K562 (cell line): ENCODE data around the gene HDAC2. TPM values are rescaled to one million over a fixed set of nuclear protein-coding genes. Genes with fewer than 3 reads are reported as not detected.

Source experiments
- ATAC-seq: fragments of 200-7000 bp; cut with Tn5 transposase; 3 replicates; pipeline ENCODE4 v1.9.1; 2020; ENCODE audit warnings: moderate library complexity
- BruUV-seq: library from RNA; stranded (reverse); fragments of 400-500 nt; replicated peaks from 2 replicates; lab custom pipeline; 2021; lab: Mats Ljungman, UMichigan
- CTCF ChIA-PET: fragments of 300-600 bp; formaldehyde crosslinking; extraction: SDS; loops from one replicate; lab custom pipeline; 2021; ENCODE audit warnings: low intra/inter-chr PET ratio; lab: Yijun Ruan, JAX
- POLR2A ChIA-PET: fragments of 300-600, 350-650 bp; sonication (Branson Sonifier 250); formaldehyde crosslinking; extraction: SDS; loops from one replicate; lab custom pipeline; 2021; ENCODE audit warnings: antibody characterized with exemption, inconsistent platforms; lab: Yijun Ruan, JAX
- DNase-seq, 4 experiments: peaks; one replicate each; pipeline versions ENCODE4 v3.0.0 to v3.0.0-alpha.2; 2011 to 2018; ENCODE audit warnings: low spot score in 3 of 4, mixed read lengths in 3 of 4; ENCODE audit errors: extremely low read depth in 1 of 4
- FAIRE-seq: peaks from 2 replicates; lab custom pipeline; 2011; peaks lifted over from hg19 to GRCh38; lab: Jason Lieb, UNC
- H2AFZ ChIP-seq: 2 replicates; pipeline ENCODE4 v1.6.0; 2011; ENCODE audit warnings: low read depth, low read length, control low read depth, inconsistent platforms
- H3K27ac ChIP-seq: fragments of 200-600 bp; 3 replicates; pipeline ENCODE4 v1.8.0; 2011; ENCODE audit warnings: low read depth, mild to moderate bottlenecking, control low read depth, inconsistent platforms, low read length, moderate library complexity, mixed read lengths; ENCODE audit errors: extremely low read depth
- H3K27me3 ChIP-seq, 2 experiments: fragments of 300-600 bp in 1 of 2; 2 replicates in 1 of 2; 3 replicates in 1 of 2; pipeline versions ENCODE4 v1.6.0 to v1.8.0; 2011; ENCODE audit warnings: inconsistent platforms in 2 of 2, low read length in 2 of 2, mild to moderate bottlenecking in 1 of 2, mixed read lengths in 1 of 2, moderate library complexity in 1 of 2; ENCODE audit not compliant: control insufficient read depth in 2 of 2, insufficient read depth in 2 of 2
- H3K36me3 ChIP-seq: fragments of 300-600 bp; 3 replicates; pipeline ENCODE4 v1.8.0; 2011; ENCODE audit warnings: mild to moderate bottlenecking, low read length, inconsistent platforms; ENCODE audit not compliant: control insufficient read depth, insufficient read depth
- H3K4me1 ChIP-seq, 2 experiments: fragments of 200-600 bp in 1 of 2; replicated peaks in 1 of 2; 2 replicates in 1 of 2; 3 replicates in 1 of 2; pipeline versions ENCODE4 v1.5.1 to v1.8.0; 2011; ENCODE audit warnings: inconsistent platforms in 2 of 2, low read length in 2 of 2, mild to moderate bottlenecking in 1 of 2, mixed read lengths in 1 of 2, moderate library complexity in 1 of 2; ENCODE audit not compliant: control insufficient read depth in 2 of 2, insufficient read depth in 2 of 2
- H3K4me2 ChIP-seq: 2 replicates; pipeline ENCODE4 v1.6.1; 2011; ENCODE audit warnings: low read length, control low read depth, inconsistent platforms, mixed read lengths; ENCODE audit not compliant: insufficient read depth
- H3K4me3 ChIP-seq: fragments of 200-600 bp; sonication (generic), shearing (Covaris generic); 2 replicates; pipeline ENCODE4 v1.5.1; 2016; ENCODE audit warnings: control low read depth, inconsistent platforms
- H3K79me2 ChIP-seq: fragments of 200-600 bp; 3 replicates; pipeline ENCODE4 v1.8.0; 2011; ENCODE audit warnings: low read length, inconsistent platforms; ENCODE audit not compliant: control insufficient read depth, insufficient read depth
- H3K9ac ChIP-seq, 2 experiments: 2 replicates each; pipeline versions ENCODE4 v1.6.0 to v1.6.1; 2011; ENCODE audit warnings: low read depth in 2 of 2, low read length in 2 of 2, control low read depth in 1 of 2, inconsistent platforms in 1 of 2, mild to moderate bottlenecking in 1 of 2, mixed read lengths in 1 of 2; ENCODE audit not compliant: insufficient read depth in 1 of 2
- H3K9me1 ChIP-seq: one replicate; pipeline ENCODE4 v1.6.0; 2011; ENCODE audit warnings: inconsistent platforms, mild to moderate bottlenecking, low read length, moderate library complexity; ENCODE audit not compliant: control insufficient read depth, insufficient read depth
- H3K9me3 ChIP-seq: replicated peaks from 2 replicates; pipeline ENCODE4 v1.5.1; 2011; ENCODE audit warnings: low read depth, low read length, inconsistent platforms; ENCODE audit not compliant: control insufficient read depth, insufficient read depth
- H4K20me1 ChIP-seq: replicated peaks from 2 replicates; pipeline ENCODE4 v1.6.1; 2011; ENCODE audit warnings: low read length, inconsistent platforms, mixed read lengths; ENCODE audit not compliant: control insufficient read depth, insufficient read depth
- ELK3 ChIP-seq: fragments of 450-650 bp; formaldehyde crosslinking; IDR thresholded peaks from 2 replicates; pipeline ENCODE4 v1.4.0; 2020; ENCODE audit warnings: mild to moderate bottlenecking
- GATAD2A ChIP-seq: fragments of 450-650 bp; IDR thresholded peaks from 2 replicates; pipeline ENCODE4 v1.6.1; 2017
- HNRNPUL1 ChIP-seq: fragments of 200-400 bp; formaldehyde crosslinking; IDR thresholded peaks from 2 replicates; pipeline ENCODE4 v1.6.1; 2017; ENCODE audit warnings: low read length
- KAT7 ChIP-seq: sonication (generic); formaldehyde crosslinking; IDR thresholded peaks from 2 replicates; pipeline ENCODE4 v1.8.0; 2022; ENCODE audit warnings: missing genetic modification reagents, mild to moderate bottlenecking, borderline replicate concordance
- KLF10 ChIP-seq: fragments of 250-450 bp; sonication (Bioruptor Pico); IDR thresholded peaks from 2 replicates; pipeline ENCODE4 v1.6.1; 2021; ENCODE audit warnings: matching md5 sums
- SMARCC2 ChIP-seq: fragments of 450-650 bp; IDR thresholded peaks from 2 replicates; pipeline ENCODE4 v1.6.1; 2017; ENCODE audit warnings: antibody characterized with exemption, moderate library complexity, mild to moderate bottlenecking, low read depth
- STAG1 ChIP-seq: sonication (generic); formaldehyde crosslinking; IDR thresholded peaks from 2 replicates; pipeline ENCODE4 v1.5.0; 2020; ENCODE audit warnings: missing genetic modification reagents, borderline replicate concordance
- ZSCAN32 ChIP-seq: fragments of 450-650 bp; formaldehyde crosslinking; IDR thresholded peaks from 2 replicates; pipeline ENCODE4 v1.4.0; 2020; ENCODE audit warnings: mild to moderate bottlenecking, moderate library complexity
- in situ Hi-C: fragments of 300-500 bp; cut with MboI; formaldehyde crosslinking; loops from 4 replicates; pipeline ENCODE4 v1.15.0; 2018; ENCODE audit warnings: inconsistent platforms, mixed read lengths
- intact Hi-C: fragments of 100-400 bp; cut with micrococcal nuclease; formaldehyde crosslinking; loops from 2 replicates; pipeline ENCODE4 v1.14.2; 2022
- polyA plus RNA-seq, 8 experiments: library from polyadenylated mRNA; depleted of rRNA in 4 of 8; stranded (reverse) in 5 of 8; unstranded in 3 of 8; fragments of >200 nt; fragmentation: Nextera tagmentation in 2 of 8; fragmentation: Illumina TruSeq in 1 of 8; extraction: Ambion mirVana in 2 of 8; extraction: Trizol in 1 of 8; gene quantifications; 2 replicates each; pipeline versions ENCODE4 v1.2.1 to v1.2.3, GENCODE V29; 2011 to 2014; ENCODE audit warnings: inconsistent platforms in 1 of 8, missing spikeins in 1 of 8
- total RNA-seq, 7 experiments: library from RNA; depleted of rRNA in 6 of 7; stranded (reverse); fragments of >200 nt in 6 of 7; fragmentation: Illumina TruSeq in 2 of 7; extraction: Trizol in 2 of 7; gene quantifications; 2 replicates each; pipeline versions ENCODE4 v1.2.1 to v1.2.3, GENCODE V29; 2011 to 2021; ENCODE audit warnings: low replicate concordance in 1 of 7
- TF ChIP-seq, protein P1 (sequence below): fragments of 250-450 bp; sonication (Bioruptor Pico); IDR thresholded peaks from 2 replicates; pipeline ENCODE4 v1.5.0; 2021

The HDAC2 gene
- total and polyA plus RNA-seq, 9 of the 15 experiments (the other 6 are each of a cell fraction or from before 2014, with no cell fraction given): 67.0 to 277 (median 151) TPM

GRCh38 chr6:113888493-113888892 is 82.5 kb downstream of the HDAC2 start:
- Histone ChIP-seq H3K9me3 (no peaks in the 10 kb centered on the region), H3K4me3 (no peak overlapping the region), H3K36me3 (no peaks in the 10 kb centered on the region), H3K9ac (no peak overlapping the region), H3K4me1 (no peaks in the 10 kb centered on the region), H3K27ac (no peak overlapping the region), H3K79me2 (no peaks in the 10 kb centered on the region), H3K9me1 (no peaks in the 10 kb centered on the region), H4K20me1 (no peaks in the 10 kb centered on the region), H2AFZ (no peak overlapping the region), H3K27me3 (0 out of 5 replicates have a peak, but pooled peaks cover 0 to 2% of the 10 kb centered on the region in 2 experiments), H3K4me2 (no peak overlapping the region)
- ChIA-PET CTCF (no interaction called here), POLR2A (no interaction called here)
- no peak for DNase-seq
- BruUV-seq: no TSS peak
- ATAC-seq: no peak
- TF ChIP-seq KAT7 (CRISPR knock-in tag) (no peak), HNRNPUL1 (no peak), STAG1 (no peak), KLF10 (no peak), SMARCC2 (no peak), GATAD2A (no peak), ELK3 (CRISPR knock-in tag) (no peak), ZSCAN32 (CRISPR knock-in tag) (no peak)
- TF ChIP-seq, protein P1, sequence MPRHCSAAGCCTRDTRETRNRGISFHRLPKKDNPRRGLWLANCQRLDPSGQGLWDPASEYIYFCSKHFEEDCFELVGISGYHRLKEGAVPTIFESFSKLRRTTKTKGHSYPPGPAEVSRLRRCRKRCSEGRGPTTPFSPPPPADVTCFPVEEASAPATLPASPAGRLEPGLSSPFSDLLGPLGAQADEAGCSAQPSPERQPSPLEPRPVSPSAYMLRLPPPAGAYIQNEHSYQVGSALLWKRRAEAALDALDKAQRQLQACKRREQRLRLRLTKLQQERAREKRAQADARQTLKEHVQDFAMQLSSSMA (CRISPR knock-in tag): no peak
- intact Hi-C loops: no loop called here
- in situ Hi-C loops: no loop called here
- FAIRE-seq: no peak
